ENCODE results near the gene XKR8. TPM values are rescaled to one million over a fixed set of nuclear protein-coding genes. Genes with fewer than 3 reads are reported as not detected.

Gene XKR8
- total and polyA plus RNA-seq, 2 of the 13 experiments (the other 11 are each of a cell fraction or from before 2014, with no cell fraction given) = 5.4 to 6.3 TPM

DNA sequence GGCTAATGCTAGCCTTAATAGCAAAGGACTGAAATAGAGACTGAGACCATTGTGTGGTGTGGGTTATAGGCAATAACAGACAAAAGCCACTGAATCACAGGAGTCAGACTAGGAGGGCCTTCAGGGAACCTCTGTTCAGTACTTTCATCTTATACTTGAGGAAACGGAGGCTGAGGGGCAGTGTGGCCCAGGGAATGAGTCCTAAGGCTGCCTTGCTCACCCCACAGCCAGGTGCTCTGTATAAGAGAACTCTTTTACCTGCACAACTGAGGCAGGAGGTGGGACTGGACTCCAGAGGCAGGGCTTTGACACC is 22.3 kb upstream of the XKR8 start:
- 58% methylated on average over 1 of the region's 1 CpG for WGBS (ENCODE audit: low lambda C conversion rate)
- ChIA-PET POLR2A (no interaction called here), CTCF (ENCODE audit: low intra/inter-chr PET ratio, low total read pairs) (no interaction called here)
- H2AFZ ChIP-seq (ENCODE audit: low read length) = no peak overlapping the region
- H4K20me1 ChIP-seq (ENCODE audit: insufficient read depth, low read length) = no peaks in the 10 kb centered on the region
- no peak overlapping the region for H3K4me2 ChIP-seq (ENCODE audit: low read depth, low read length)
- no TSS peak for BruUV-seq (replicated peaks)
- no peaks in the 10 kb centered on the region for H3K9me3 ChIP-seq (ENCODE audit: low read length)
- no peak overlapping the region for H3K9ac ChIP-seq (ENCODE audit: insufficient read depth, low read depth, low read length)
- in situ Hi-C loops (cut with HindIII; ENCODE audit: extremely low pct_ligation_motif_present, low pct_unique_long_range_greater_than_20kb) (loop anchor here (10.0 kb wide), 1 partner anchor 83 kb away; no protein-coding TSS in a partner anchor), intact Hi-C loops (cut with micrococcal nuclease; ENCODE audit: unreplicated experiment) (no loop called here)
- no peaks in the 10 kb centered on the region for H3K27me3 ChIP-seq (ENCODE audit: control insufficient read depth in 1 of 2, insufficient read depth in 2 of 2, low read length in 2 of 2)
- no peak overlapping the region for H3K4me3 ChIP-seq (replicated peaks in 1 of 3; ENCODE audit: insufficient read depth in 1 of 3, low read depth in 2 of 3, low read length in 3 of 3)
- no peaks in the 10 kb centered on the region for H3K36me3 ChIP-seq (replicated peaks in 1 of 2; ENCODE audit: control insufficient read depth in 1 of 2, insufficient read depth in 2 of 2, low read length in 2 of 2)
- FAIRE-seq = no peak
- no peak for ATAC-seq
- H3K79me2 ChIP-seq (ENCODE audit: insufficient read depth, low read length) = no peaks in the 10 kb centered on the region
- no peak for DNase-seq (ENCODE audit: low spot score)
- H3K4me1 ChIP-seq (ENCODE audit: insufficient read depth, low read length) = peaks cover 44% of the 10 kb centered on the region
- TF ChIP-seq THAP11 (CRISPR knock-in tag; IDR thresholded peaks at IDR 0.05) (no peak), MLLT10 (CRISPR knock-in tag; IDR thresholded peaks at IDR 0.05) (no peak), SP1 (IDR thresholded peaks at IDR 0.05) (no peak), SP1 (CRISPR knock-in tag; IDR thresholded peaks at IDR 0.05) (no peak), SMAD1 (CRISPR knock-in tag; IDR thresholded peaks at IDR 0.05; ENCODE audit: borderline replicate concordance, low read depth) (no peak), TOE1 (CRISPR knock-in tag; IDR thresholded peaks at IDR 0.05) (no peak)
- H3K27ac ChIP-seq (ENCODE audit: extremely low read length, insufficient read depth, low read length) = no peak overlapping the region

GRCh38 chr1:27938488-27938887 is 21.3 kb upstream of the XKR8 start:
- in situ Hi-C loops (cut with HindIII; ENCODE audit: extremely low pct_ligation_motif_present, low pct_unique_long_range_greater_than_20kb) = loop anchor here (10.0 kb wide), 1 partner anchor 84 kb away; no protein-coding TSS in a partner anchor
- POLR2A ChIA-PET = no interaction called here
- 63% methylated on average over 4 of the region's 4 CpGs for WGBS (ENCODE audit: low lambda C conversion rate)

More at GRCh38 chr1:27938488-27938887, 21.3 kb upstream of the XKR8 start:
- no peak overlapping the region for H3K4me3 ChIP-seq (replicated peaks in 1 of 3; ENCODE audit: insufficient read depth in 1 of 3, low read depth in 2 of 3, low read length in 3 of 3)
- intact Hi-C loops (cut with micrococcal nuclease; ENCODE audit: unreplicated experiment) = no loop called here
- no peaks in the 10 kb centered on the region for H3K36me3 ChIP-seq (replicated peaks in 1 of 2; ENCODE audit: control insufficient read depth in 1 of 2, insufficient read depth in 2 of 2, low read length in 2 of 2)
- no peak for TF ChIP-seq ZNF160 (CRISPR knock-in tag; IDR thresholded peaks at IDR 0.05)
- H2AFZ ChIP-seq (ENCODE audit: low read length) = no peak overlapping the region
- no peaks in the 10 kb centered on the region for H4K20me1 ChIP-seq (ENCODE audit: insufficient read depth, low read length)
- H3K27me3 ChIP-seq (ENCODE audit: control insufficient read depth in 1 of 2, insufficient read depth in 2 of 2, low read length in 2 of 2) = no peaks in the 10 kb centered on the region
- ATAC-seq = no peak
- H3K9me3 ChIP-seq (ENCODE audit: low read length) = no peaks in the 10 kb centered on the region
- no peak for DNase-seq (ENCODE audit: low spot score)
- no peak overlapping the region for H3K4me2 ChIP-seq (ENCODE audit: low read depth, low read length)
- no peak for FAIRE-seq
- no peak overlapping the region for H3K27ac ChIP-seq (ENCODE audit: extremely low read length, insufficient read depth, low read length)
- BruUV-seq (replicated peaks) = no TSS peak
- H3K79me2 ChIP-seq (ENCODE audit: insufficient read depth, low read length) = no peaks in the 10 kb centered on the region
- H3K4me1 ChIP-seq (ENCODE audit: insufficient read depth, low read length) = peaks cover 54% of the 10 kb centered on the region
- no peak overlapping the region for H3K9ac ChIP-seq (ENCODE audit: insufficient read depth, low read depth, low read length)
- CTCF ChIA-PET (ENCODE audit: low intra/inter-chr PET ratio, low total read pairs) = no interaction called here

Data from HepG2 (cell line).